Stimulated activated CD4-positive, alpha-beta T cell treated with anti-CD3 and anti-CD28 coated beads, Interleukin-4, amount 100 ng/mL, for 24 hours (primary cell): ENCODE data around the gene COPRS.
"Not testable (repeated sequence)": the region's sequence is repeated elsewhere in the genome, so short reads cannot be mapped to it uniquely, and the experiment has no call there.

Source experiments
- DNase-seq: peaks from one replicate; pipeline ENCODE4 v3.0.0-alpha.2; 2020

COPRS gene

GRCh38 chr17:31843070-31843745 lies 15.8 kb downstream of the COPRS start:
- DNase-seq = no peak

- peak; percentile 69 for DNase-seq
These were observed 16.6 kb downstream of the COPRS start for GRCh38 chr17:31842195-31843069.

- DNase-seq = no peak
These were observed 17.2 kb downstream of the COPRS start for GRCh38 chr17:31841850-31842194.

- no peak for DNase-seq
These were observed 20.3 kb downstream of the COPRS start for GRCh38 chr17:31838636-31839225.

- no peak for DNase-seq
These were observed 23.1 kb downstream of the COPRS start for GRCh38 chr17:31835984-31836383.

- no peak for DNase-seq
These were observed 24.6 kb downstream of the COPRS start for GRCh38 chr17:31834448-31834847.

GRCh38 chr17:31832746-31833145 lies 26.3 kb downstream of the COPRS start:
- no peak for DNase-seq

GRCh38 chr17:31830971-31831858 lies 27.8 kb downstream of the COPRS start:
- no peak for DNase-seq

GRCh38 chr17:31829649-31830048 lies 29.4 kb downstream of the COPRS start:
- no peak for DNase-seq

GRCh38 chr17:31828955-31829354 lies 30.1 kb downstream of the COPRS start:
- not testable (repeated sequence) for DNase-seq

GRCh38 chr17:31825961-31826691 lies 32.9 kb downstream of the COPRS start:
- no peak for DNase-seq

GRCh38 chr17:31824766-31825360 lies 34.2 kb downstream of the COPRS start:
- no peak for DNase-seq

GRCh38 chr17:31823014-31823413 lies 36.0 kb downstream of the COPRS start:
- no peak for DNase-seq

GRCh38 chr17:31820691-31821435 lies 38.2 kb downstream of the COPRS start:
- DNase-seq = no peak

- DNase-seq = no peak
These were observed 39.5 kb downstream of the COPRS start for GRCh38 chr17:31819578-31819977.

GRCh38 chr17:31818863-31819262 lies 40.2 kb downstream of the COPRS start:
- DNase-seq = not testable (repeated sequence)

GRCh38 chr17:31815212-31815730 lies 43.8 kb downstream of the COPRS start:
- DNase-seq = no peak

- DNase-seq = no peak
These were observed 47.9 kb downstream of the COPRS start for GRCh38 chr17:31811101-31811500.

GRCh38 chr17:31809876-31810275 lies 49.2 kb downstream of the COPRS start:
- not testable (repeated sequence) for DNase-seq

- DNase-seq = no peak
These were observed 50.5 kb downstream of the COPRS start for GRCh38 chr17:31808521-31809050.
